HepG2 (cell line): ENCODE measurements around the gene KCNJ6. TPM values are rescaled to one million over a fixed set of nuclear protein-coding genes. Genes with fewer than 3 reads are reported as not detected.

ENCODE experiments used
- ATAC-seq: fragments of 200-7000 bp; cut with Tn5 transposase; 3 replicates; pipeline ENCODE4 v1.9.1; 2020; ENCODE audit warnings: mild to moderate bottlenecking, moderate library complexity
- BruUV-seq: library from RNA; stranded (reverse); fragments of 400-500 nt; replicated peaks from 2 replicates; lab custom pipeline; 2021; lab: Mats Ljungman, UMichigan
- CTCF ChIA-PET: fragments of 300-600 bp; formaldehyde crosslinking; extraction: SDS; loops from one replicate; lab custom pipeline; 2021; ENCODE audit warnings: low total read pairs, inconsistent platforms, low intra/inter-chr PET ratio; lab: Yijun Ruan, JAX
- POLR2A ChIA-PET: fragments of 350-600 bp; sonication (Branson Sonifier 250); formaldehyde crosslinking; loops from one replicate; lab custom pipeline; 2020; ENCODE audit warnings: antibody characterized with exemption, inconsistent platforms; lab: Yijun Ruan, JAX
- DNase-seq: peaks from one replicate; pipeline ENCODE4 v3.0.0-alpha.2; 2015; ENCODE audit warnings: low spot score
- FAIRE-seq: peaks from 3 replicates; lab custom pipeline; 2011; peaks lifted over from hg19 to GRCh38; lab: Jason Lieb, UNC
- H2AFZ ChIP-seq: one replicate; pipeline ENCODE4 v1.6.1; 2011; ENCODE audit warnings: low read length, inconsistent platforms
- H3K27ac ChIP-seq: fragments of 300-600 bp; 3 replicates; pipeline ENCODE4 v1.8.0; 2011; ENCODE audit warnings: mixed run types, mild to moderate bottlenecking, mixed read lengths, low read length, inconsistent platforms; ENCODE audit not compliant: insufficient read depth; ENCODE audit errors: extremely low read length
- H3K27me3 ChIP-seq, 2 experiments: fragments of 200-600 bp in 1 of 2; 2 replicates in 1 of 2; 3 replicates in 1 of 2; pipeline versions ENCODE4 v1.6.0 to v1.8.0; 2011; ENCODE audit warnings: low read length in 2 of 2, mild to moderate bottlenecking in 2 of 2, moderate library complexity in 2 of 2, inconsistent platforms in 1 of 2; ENCODE audit not compliant: insufficient read depth in 2 of 2, control insufficient read depth in 1 of 2
- H3K36me3 ChIP-seq, 2 experiments: fragments of 200-600 bp in 1 of 2; replicated peaks in 1 of 2; 2 replicates in 1 of 2; 3 replicates in 1 of 2; pipeline versions ENCODE4 v1.5.1 to v1.8.0; 2011; ENCODE audit warnings: low read length in 2 of 2, inconsistent platforms in 1 of 2; ENCODE audit not compliant: insufficient read depth in 2 of 2, control insufficient read depth in 1 of 2
- H3K4me1 ChIP-seq: 2 replicates; pipeline ENCODE4 v1.5.1; 2012; ENCODE audit warnings: low read length, inconsistent platforms; ENCODE audit not compliant: insufficient read depth
- H3K4me2 ChIP-seq: 2 replicates; pipeline ENCODE4 v1.6.0; 2011; ENCODE audit warnings: low read depth, low read length, inconsistent platforms
- H3K4me3 ChIP-seq, 3 experiments: fragments of 200-600 bp in 1 of 3; sonication (generic), shearing (Covaris generic) in 1 of 3; replicated peaks in 1 of 3; 2 replicates each; pipeline ENCODE4 v1.5.1; 2011 to 2016; ENCODE audit warnings: low read length in 3 of 3, inconsistent platforms in 2 of 3, low read depth in 2 of 3, mild to moderate bottlenecking in 2 of 3, control low read depth in 1 of 3, mixed read lengths in 1 of 3; ENCODE audit not compliant: insufficient read depth in 1 of 3
- H3K79me2 ChIP-seq: one replicate; pipeline ENCODE4 v1.6.1; 2011; ENCODE audit warnings: low read length, inconsistent platforms; ENCODE audit not compliant: insufficient read depth
- H3K9ac ChIP-seq: 2 replicates; pipeline ENCODE4 v1.6.0; 2011; ENCODE audit warnings: mild to moderate bottlenecking, low read depth, low read length, inconsistent platforms; ENCODE audit not compliant: insufficient read depth
- H3K9me3 ChIP-seq: 2 replicates; pipeline ENCODE4 v1.5.1; 2012; ENCODE audit warnings: mild to moderate bottlenecking, low read length
- H4K20me1 ChIP-seq: 2 replicates; pipeline ENCODE4 v1.6.0; 2011; ENCODE audit warnings: inconsistent platforms, mild to moderate bottlenecking, low read length, moderate library complexity; ENCODE audit not compliant: insufficient read depth
- CTCF ChIP-seq: sonication (generic); formaldehyde crosslinking; IDR thresholded peaks from 2 replicates; pipeline ENCODE4 v1.5.0; 2020; ENCODE audit warnings: mild to moderate bottlenecking, missing genetic modification reagents, moderate library complexity
- HNRNPLL ChIP-seq: fragments of 200-400 bp; formaldehyde crosslinking; IDR thresholded peaks from 2 replicates; pipeline ENCODE4 v1.6.1; 2017; ENCODE audit warnings: mild to moderate bottlenecking, low read depth, low read length; ENCODE audit not compliant: poor library complexity, severe bottlenecking
- KDM2A ChIP-seq: sonication (generic); formaldehyde crosslinking; IDR thresholded peaks from 2 replicates; pipeline ENCODE4 v1.4.0; 2020; ENCODE audit warnings: low read depth, missing genetic modification reagents, borderline replicate concordance
- RAD21 ChIP-seq: fragments of 450-650 bp; formaldehyde crosslinking; IDR thresholded peaks from 2 replicates; pipeline ENCODE4 v1.5.0; 2020; ENCODE audit warnings: mild to moderate bottlenecking
- RELA ChIP-seq: sonication (generic); formaldehyde crosslinking; IDR thresholded peaks from 2 replicates; pipeline ENCODE4 v1.4.0; 2020; ENCODE audit warnings: missing genetic modification reagents
- STAG1 ChIP-seq: sonication (generic); formaldehyde crosslinking; IDR thresholded peaks from 2 replicates; pipeline ENCODE4 v1.4.0; 2020; ENCODE audit warnings: missing genetic modification reagents
- WIZ ChIP-seq: sonication (generic); formaldehyde crosslinking; IDR thresholded peaks from 2 replicates; pipeline ENCODE4 v1.5.1; 2020; ENCODE audit warnings: mild to moderate bottlenecking, missing genetic modification reagents
- XRCC5 ChIP-seq: fragments of 200-400 bp; formaldehyde crosslinking; optimal IDR thresholded peaks from 2 replicates; pipeline ENCODE3; 2017; ENCODE audit warnings: mild to moderate bottlenecking, low read length
- ZBTB33 ChIP-seq: sonication (generic); formaldehyde crosslinking; IDR thresholded peaks from 2 replicates; pipeline ENCODE4 v1.4.0; 2020; ENCODE audit warnings: missing genetic modification reagents
- ZBTB49 ChIP-seq: sonication (generic); formaldehyde crosslinking; IDR thresholded peaks from 2 replicates; pipeline ENCODE4 v1.4.0; 2020; ENCODE audit warnings: missing genetic modification reagents, borderline replicate concordance
- ZNF335 ChIP-seq: sonication (generic); formaldehyde crosslinking; IDR thresholded peaks from 2 replicates; pipeline ENCODE4 v1.4.0; 2020; ENCODE audit warnings: missing genetic modification reagents
- ZNF768 ChIP-seq: sonication (generic); formaldehyde crosslinking; IDR thresholded peaks from 2 replicates; pipeline ENCODE4 v1.4.0; 2020; ENCODE audit warnings: missing genetic modification reagents
- ZNF773 ChIP-seq: sonication (generic); formaldehyde crosslinking; IDR thresholded peaks from 2 replicates; pipeline ENCODE4 v1.4.0; 2020; ENCODE audit warnings: missing genetic modification reagents, borderline replicate concordance
- ZSCAN20 ChIP-seq: sonication (generic); formaldehyde crosslinking; IDR thresholded peaks from 2 replicates; pipeline ENCODE4 v1.4.0; 2020; ENCODE audit warnings: missing genetic modification reagents, mild to moderate bottlenecking, borderline replicate concordance
- WGBS: methylation state at CpG from one replicate; pipeline ENCODE4 v1.1.6; 2017; ENCODE audit warnings: low lambda C conversion rate; 5-methylcytosine and 5-hydroxymethylcytosine counted together
- in situ Hi-C: cut with HindIII; loops from 2 replicates; pipeline ENCODE4 v1.10.0; 2017; ENCODE audit warnings: low pct_unique_long_range_greater_than_20kb; ENCODE audit not compliant: extremely low pct_ligation_motif_present
- intact Hi-C: fragments of 100-400 bp; cut with micrococcal nuclease; formaldehyde crosslinking; loops from one replicate; pipeline ENCODE4 v1.10.0; 2022; ENCODE audit not compliant: unreplicated experiment
- polyA plus RNA-seq, 8 experiments: library from polyadenylated mRNA; depleted of rRNA in 3 of 8; stranded (reverse) in 7 of 8; unstranded in 1 of 8; fragments of >200 nt; fragmentation: Illumina TruSeq in 4 of 8; extraction: Trizol in 4 of 8; gene quantifications; 2 replicates each; pipeline versions ENCODE4 v1.2.1 to v1.2.3, GENCODE V29; 2011 to 2016; ENCODE audit warnings: low read depth in 4 of 8, missing spikeins in 1 of 8, mixed read lengths in 1 of 8; ENCODE audit not compliant: insufficient read depth in 1 of 8
- total RNA-seq, 5 experiments: library from RNA; depleted of rRNA; stranded (reverse); fragments of >200 nt; fragmentation: Illumina TruSeq; extraction: Trizol; gene quantifications; 2 replicates each; pipeline ENCODE4 v1.2.3, GENCODE V29; 2016; ENCODE audit warnings: low read depth in 1 of 5

Gene KCNJ6
- total and polyA plus RNA-seq, 2 of the 13 experiments (the other 11 are each of a cell fraction or from before 2014, with no cell fraction given): not detected

DNA sequence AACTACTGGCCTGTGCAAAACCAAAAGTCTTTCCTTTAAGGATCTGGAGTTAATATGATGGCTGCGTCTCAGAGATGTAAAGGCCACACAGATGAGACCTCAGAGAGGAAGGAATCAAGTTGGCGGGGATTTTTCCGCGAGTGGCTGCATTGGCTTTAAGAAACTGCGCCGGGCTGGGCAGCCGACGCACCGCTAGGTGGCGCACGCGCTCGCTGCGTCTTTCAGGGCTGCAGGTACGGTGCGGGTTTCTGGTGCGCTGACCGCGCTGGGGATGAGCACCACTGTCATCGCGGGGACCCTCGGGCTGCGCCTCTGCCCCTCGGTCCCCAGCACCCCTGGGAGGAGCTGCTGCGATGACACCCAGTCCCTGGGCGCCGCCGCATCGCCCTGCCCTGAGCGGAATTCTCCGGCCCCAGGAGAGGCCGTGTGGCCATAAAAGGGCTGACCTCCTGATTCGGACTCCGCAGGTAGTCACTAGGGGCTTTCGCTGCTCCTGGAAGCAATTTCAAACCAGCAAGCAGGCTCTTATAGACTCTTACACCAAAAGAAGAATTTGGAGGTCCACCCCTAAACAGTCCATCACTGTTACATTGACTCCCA is 241.0 kb downstream of the KCNJ6 start:
- no peaks in the 10 kb centered on the region; a peak in 1 of 5 replicates for H3K27me3 ChIP-seq
- intact Hi-C loops: loop anchor here (1.0 kb wide), 1 partner anchor 37 kb away; no protein-coding TSS in a partner anchor
- no peak overlapping the region for H3K27ac ChIP-seq
- no peak overlapping the region for H3K4me2 ChIP-seq
- DNase-seq (no peak), ATAC-seq (peak; percentile 88)
- no peaks in the 10 kb centered on the region for H3K79me2 ChIP-seq
- H3K9me3 ChIP-seq: no peaks in the 10 kb centered on the region
- H3K36me3 ChIP-seq: no peaks in the 10 kb centered on the region
- CTCF ChIA-PET: no interaction called here
- no peaks in the 10 kb centered on the region for H4K20me1 ChIP-seq
- H3K4me1 ChIP-seq: no peaks in the 10 kb centered on the region
- 45% methylated on average over 14 of the region's 35 CpGs for WGBS
- no TSS peak for BruUV-seq
- TF ChIP-seq ZNF335 (CRISPR knock-in tag) (no peak), RELA (no peak), ZNF768 (peak; percentile 25; the same call in 1 of the 2 replicates), RAD21 (CRISPR knock-in tag) (peak; percentile 54), ZSCAN20 (CRISPR knock-in tag) (no peak), ZNF773 (CRISPR knock-in tag) (no peak), HNRNPLL (peak; percentile 25), WIZ (CRISPR knock-in tag) (no peak), ZBTB33 (peak; percentile 96), XRCC5 (peak; percentile 81), CTCF (peak; percentile 84), STAG1 (CRISPR knock-in tag) (peak; percentile 61), ZBTB49 (no peak), KDM2A (0 out of 2 replicates have a peak, but pooled peaks have one; percentile 23)
- TF ChIP-seq, all 625 proteins: peak for 8
- Histone ChIP-seq H3K4me3 (no peak overlapping the region), H2AFZ (no peak overlapping the region), H3K9ac (no peak overlapping the region)
- in situ Hi-C loops: no loop called here
- POLR2A ChIA-PET: no interaction called here
- FAIRE-seq: no peak
